DMS79 (cell line): Measurements from ENCODE around the gene CALM3.
"Not testable (repeated sequence)": the region's sequence is repeated elsewhere in the genome, so short reads cannot be mapped to it uniquely, and the experiment has no call there.

Experiments
- DNase-seq: peaks from one replicate; lab custom pipeline; 2025; lab: John Stamatoyannopoulos, UW

The CALM3 gene

DNA sequence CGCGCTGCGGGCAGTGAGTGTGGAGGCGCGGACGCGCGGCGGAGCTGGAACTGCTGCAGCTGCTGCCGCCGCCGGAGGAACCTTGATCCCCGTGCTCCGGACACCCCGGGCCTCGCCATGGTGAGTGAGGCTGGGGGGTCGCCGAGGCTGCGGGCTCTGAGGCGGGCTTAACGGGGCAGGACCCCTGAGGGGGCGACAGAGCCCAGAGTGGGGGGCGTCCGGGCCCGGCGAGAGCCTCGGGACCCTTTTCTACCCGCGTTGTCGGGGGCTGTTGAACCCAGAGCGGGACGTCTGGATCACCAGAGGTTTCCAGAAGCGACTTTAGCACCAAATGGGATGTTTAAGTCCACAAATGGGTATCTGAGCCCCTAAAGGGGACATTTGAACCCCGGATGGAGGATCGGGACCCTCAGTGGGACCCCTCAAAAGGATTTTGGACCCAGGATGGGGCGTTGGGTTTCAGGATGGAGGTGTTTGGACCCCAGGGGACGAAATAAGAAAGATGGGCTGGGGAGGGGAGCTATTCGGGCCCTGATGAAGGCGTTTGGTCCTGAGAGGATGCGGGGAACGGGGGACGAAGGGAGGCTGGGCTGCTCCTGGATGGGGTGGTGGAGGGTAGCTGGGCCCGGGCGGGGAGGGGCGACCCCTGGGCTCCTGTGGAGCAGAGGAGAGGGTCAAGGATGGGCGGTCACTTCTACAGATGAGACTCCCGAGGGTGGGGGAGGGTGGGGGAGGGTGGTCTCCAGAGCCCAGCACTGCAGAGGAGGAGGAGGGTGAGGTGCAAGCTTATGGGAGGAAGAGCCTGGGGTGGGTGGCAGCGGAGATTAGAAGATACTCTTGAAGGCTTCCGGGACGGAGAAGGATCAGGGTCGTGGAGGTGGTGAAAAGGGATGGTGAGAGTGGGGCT, at the start of gene CALM3:
CALM3 (plus strand) TSS at position 13 of the 907 bp plus-strand sequence; CDS start at position 118, 105 bp downstream.
- no peak for DNase-seq

DNA sequence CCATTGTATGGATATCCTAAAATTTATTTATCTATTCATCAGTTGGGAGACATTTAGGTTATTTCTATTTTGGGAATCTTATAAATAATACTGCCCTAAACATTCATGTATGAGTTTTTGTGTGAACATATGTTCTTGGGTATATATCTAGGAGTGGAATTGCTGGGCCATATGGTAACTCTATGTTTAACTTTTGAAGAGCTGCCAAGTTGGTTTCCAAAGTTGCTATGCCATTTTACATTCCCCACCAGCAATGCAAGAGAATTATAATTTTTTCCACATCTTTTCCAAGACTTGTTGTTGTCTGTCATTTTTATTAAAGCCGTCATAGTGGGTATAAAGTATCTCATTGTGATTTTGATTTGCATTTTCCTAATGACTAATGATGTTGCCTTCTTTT, 48.2 kb upstream of the CALM3 start:
- no peak for DNase-seq

DNA sequence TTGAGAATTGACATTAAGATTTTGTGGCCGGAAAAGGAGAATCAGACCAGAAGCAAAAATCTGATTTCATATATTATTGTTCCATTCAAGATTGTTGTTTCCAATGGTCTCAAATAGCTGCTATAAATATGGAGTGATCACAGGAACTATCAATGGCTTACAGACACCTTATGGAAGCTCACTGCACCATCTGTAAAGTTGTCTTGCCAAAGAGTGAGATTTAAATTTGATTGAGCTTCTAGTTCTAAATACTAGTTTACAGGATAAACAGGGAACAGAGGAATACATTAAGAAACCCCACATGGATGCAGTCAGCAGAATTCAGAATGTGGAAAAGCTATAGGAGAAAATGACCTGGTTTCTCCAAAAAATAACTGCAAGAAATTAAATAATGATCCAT, 47.0 kb upstream of the CALM3 start:
- no peak for DNase-seq

DNA sequence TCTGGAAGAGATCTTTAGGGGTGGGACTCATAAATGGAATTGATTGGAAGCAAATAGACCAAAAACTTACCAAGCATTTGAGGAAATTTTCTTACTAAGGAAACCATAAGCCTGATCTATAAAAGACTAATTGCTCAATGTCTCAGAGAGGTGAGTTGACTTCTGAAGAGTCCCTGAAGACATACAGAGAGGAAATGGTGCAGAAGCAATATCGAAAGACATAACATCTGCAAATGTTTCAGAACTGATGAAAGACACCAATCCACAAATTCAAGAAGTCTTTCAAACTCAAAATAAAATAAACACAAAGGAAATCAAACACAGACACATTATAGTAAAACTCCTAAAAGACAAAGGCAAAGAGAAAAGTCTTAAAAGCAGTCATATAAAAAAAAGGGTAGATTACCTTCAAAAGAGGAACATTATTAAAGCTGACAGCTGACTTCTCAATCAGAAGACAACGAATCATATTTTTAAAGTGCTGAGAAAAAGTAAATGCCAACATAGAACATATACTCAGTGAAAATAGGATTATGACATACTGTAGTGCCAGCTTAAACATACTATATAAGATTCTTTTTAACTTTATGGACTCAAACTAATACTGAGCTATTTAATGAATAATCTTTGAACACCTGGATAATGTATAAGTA, 45.4 kb upstream of the CALM3 start:
- DNase-seq: no peak

DNA sequence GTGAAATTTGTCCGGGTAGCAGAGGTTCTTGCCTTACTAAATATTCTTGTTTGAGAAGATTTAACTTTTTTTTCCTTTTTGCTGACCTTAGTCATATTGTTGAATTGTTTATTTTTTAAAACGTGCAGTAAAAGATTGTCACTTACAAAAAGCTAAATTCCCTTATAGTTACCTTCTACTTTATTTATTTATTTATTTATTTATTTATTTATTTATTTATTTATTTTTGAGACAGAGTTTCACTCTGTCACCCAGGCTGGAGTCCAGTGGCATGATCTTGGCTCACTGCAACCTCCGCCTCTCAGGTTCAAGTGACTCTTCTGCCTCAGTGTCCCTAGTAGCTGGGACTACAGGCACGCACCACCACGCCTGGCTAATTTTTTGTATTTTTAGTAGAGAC, 44.7 kb upstream of the CALM3 start:
- not testable (repeated sequence) for DNase-seq

DNA sequence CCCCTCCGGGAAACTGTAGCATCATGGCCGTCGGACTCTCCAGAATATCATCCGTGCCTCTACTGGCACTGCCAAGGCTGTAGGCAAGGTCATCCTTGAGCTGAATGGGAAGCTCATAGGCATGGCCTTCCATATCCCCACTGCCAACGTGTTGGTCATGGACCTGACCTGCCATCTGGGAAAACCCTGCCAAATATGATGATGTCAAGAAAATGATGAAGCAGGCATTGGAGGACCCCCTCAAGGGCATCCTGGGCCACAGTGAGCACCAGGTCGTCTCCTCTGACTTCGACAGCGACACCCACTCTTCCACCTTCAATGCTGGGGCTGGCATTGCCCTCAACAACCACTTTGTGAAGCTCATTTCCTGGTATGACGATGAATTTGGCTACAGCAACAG, 41.9 kb upstream of the CALM3 start:
- DNase-seq: no peak

DNA sequence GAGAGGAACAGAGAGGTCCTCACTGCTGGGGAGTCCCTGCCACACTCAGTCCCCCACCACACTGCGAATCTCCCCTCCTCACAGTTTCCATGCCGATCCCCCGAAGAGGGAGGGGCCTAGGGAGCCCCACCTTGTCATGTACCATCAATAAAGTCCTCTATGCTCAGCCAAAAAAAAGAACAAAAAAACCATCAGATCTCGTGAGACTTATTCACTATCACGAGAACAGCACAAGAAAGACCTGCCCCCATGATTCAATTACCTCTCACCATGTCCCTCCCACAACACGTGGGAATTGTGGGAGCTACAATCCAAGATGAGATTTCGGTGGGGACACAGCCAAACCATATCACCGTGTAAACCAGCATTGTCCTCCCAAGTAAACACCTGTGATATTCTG, 41.5 kb upstream of the CALM3 start:
- DNase-seq: not testable (repeated sequence)

DNA sequence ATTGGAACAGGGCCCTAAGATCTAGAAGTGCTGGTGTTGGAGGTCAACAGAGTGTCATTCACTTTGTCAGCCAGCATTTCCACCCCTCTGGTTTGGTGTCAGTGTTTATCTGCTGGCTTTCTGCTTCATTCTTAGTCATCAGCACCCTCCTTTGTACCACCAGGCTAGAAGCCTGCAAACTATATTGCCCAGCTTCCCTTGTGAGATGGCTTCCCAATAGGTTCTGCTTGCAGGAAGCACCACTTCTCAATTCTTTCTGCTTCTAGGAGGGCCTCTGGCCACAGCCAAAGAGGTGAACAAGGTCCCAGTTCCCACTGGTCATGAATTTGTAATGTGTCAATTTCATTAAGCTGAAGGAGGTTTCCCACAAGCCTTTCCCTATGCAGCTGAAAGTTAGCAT, 36.4 kb upstream of the CALM3 start:
- DNase-seq: no peak

DNA sequence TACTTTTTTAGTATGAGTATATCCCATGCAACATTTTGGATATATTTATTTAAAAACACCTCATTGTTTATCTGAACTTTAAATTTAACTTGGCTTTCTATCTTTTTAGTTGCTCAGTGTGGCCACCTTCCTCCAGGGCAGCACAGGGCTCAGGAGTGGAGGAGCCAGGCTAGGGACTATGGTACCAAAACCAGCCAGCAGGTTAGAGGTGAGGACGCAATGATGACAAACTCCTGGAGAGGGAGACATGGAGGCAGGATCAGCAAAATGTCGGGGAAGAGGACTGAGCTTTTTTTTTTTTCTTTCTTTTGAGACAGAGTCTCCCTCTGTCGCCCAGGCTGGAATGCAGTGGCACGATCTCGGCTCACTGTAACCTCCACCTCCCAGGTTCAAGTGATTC, 29.6 kb upstream of the CALM3 start:
- no peak for DNase-seq

DNA sequence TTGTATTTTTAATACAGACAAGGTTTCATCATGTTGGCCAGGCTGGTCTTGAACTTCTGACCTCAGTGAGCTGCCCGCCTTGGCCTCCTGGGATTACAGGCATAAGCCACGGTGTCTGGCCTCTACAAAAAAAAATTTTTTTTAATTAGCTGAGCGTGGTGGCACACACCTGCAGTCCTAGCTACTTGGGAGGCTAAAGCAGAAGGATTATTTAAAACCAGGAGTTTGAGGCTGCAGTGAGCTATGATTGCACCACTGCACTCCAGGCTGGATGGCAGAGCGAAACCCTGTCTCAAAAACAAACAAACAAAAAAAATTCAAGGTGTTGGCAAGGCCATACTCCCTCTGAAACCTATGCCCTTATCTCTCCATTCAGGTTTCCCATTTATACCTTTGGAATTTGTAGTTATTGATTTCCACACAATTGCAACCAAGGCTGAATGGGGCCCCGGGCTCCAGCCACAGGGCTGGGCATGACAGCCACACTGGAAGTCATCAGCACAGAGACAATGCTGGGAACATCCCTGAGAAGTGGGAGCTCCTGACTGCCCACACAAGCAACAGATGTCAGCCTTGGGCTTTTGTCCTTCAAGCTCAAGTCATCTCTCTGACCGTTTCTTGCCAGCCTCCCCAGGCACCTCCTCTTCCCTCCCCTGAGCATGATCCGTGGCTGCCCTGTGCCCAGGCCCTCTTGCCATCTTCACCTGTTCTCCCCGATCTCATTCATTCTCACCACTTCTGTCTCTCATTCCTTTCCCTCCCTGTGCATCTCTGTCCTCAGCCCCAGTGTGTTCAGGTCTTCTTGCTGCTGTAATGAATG, 27.2 kb upstream of the CALM3 start:
- no peak for DNase-seq

DNA sequence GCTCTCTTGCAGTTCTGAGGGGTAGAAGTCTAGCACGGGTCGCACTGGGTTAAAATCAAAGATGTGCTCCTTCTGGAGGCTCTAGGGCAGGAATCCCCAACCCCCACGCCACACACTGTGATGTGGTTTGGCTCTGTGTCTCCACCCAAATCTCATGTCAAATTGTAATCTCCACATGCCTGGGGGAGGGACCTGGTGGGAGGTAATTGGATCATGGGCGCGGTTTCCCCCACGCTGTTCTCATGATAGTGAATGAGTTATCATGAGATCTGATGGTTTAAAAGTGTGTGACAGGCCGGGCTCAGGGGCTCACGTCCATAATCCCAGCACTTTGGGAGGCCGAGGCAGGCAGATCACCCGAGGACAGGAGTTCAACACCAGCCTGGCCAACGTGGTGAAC, 26.6 kb upstream of the CALM3 start:
- DNase-seq: no peak

DNA sequence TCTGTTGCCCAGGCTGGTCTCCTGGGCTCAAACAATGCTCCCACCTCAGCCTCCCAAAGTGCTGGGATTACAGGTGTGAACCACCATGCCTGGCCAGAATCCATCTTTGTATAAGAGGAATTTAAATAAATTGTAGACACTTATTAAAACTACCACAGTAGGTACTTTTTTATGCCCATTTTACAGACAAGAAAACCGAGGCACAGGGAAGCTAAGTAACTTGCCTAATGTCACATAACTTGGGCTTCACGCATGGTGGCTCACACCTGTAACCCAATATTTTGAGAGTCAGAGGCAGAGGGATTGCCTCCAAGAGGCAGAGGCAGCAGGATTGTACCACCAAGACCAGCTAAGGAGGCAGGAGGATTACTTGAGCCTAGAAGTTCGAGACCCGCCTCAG, 22.7 kb upstream of the CALM3 start:
- no peak for DNase-seq

DNA sequence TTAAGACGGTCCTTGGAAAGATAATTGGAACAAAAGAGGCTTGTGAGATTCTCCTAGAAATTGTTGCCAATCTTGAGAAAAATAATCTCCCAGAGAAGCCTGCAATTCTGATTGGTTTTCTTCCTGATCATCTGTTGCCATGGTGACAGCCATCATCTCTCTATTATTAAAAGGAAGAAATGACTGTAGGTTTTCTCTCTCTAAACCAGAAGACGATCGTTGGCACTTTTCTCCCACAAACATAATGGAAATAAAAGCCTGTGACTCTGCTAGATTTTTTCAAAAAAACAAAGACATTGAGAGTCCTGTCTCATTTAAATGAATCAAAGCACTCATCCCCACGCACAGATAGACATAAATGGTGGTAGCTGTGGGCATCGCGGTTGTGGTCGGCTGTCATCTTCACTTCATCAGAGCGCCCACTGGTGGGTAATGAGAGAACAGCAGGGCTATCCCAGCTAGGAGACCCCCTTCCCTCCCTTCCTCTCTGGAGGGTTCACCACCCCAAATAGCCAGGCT, 21.7 kb upstream of the CALM3 start:
- DNase-seq: no peak

DNA sequence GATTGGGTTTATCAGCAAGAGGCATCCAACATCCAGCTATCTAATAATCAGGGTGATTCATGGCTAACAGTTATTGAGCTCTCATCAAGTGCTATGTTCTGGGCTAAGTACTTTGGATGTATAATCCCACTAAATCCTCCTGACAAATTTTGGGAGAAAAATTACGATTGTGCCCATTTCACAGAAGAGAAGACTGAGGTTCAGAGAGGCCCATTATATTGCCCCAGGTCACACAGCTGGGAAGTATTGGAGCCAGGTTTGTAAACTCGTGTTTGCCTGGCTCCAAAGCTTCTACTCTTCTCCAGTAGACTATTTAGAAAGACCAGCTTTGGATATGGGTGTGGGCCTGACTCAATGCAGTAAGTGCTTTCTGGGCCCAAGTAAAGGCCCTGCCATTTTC, 20.9 kb upstream of the CALM3 start:
- no peak for DNase-seq

DNA sequence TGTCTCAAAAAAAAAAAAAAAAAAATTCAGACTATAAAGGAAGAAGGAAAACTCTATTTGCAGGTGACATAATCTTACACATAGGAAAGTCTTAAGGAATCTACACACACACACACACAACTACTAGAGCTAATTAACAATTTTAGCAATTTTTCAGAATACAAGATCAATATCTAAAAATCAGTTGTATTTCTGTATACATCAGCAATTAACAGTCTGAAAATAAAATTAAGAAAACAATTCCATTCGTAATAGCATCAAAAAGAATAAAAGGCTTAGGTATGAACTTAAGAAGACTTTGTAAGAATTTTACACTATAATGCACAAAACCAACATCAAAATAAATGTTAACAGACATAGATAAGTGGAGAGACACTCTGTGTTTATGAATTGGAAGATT, 15.6 kb upstream of the CALM3 start:
- DNase-seq: no peak

DNA sequence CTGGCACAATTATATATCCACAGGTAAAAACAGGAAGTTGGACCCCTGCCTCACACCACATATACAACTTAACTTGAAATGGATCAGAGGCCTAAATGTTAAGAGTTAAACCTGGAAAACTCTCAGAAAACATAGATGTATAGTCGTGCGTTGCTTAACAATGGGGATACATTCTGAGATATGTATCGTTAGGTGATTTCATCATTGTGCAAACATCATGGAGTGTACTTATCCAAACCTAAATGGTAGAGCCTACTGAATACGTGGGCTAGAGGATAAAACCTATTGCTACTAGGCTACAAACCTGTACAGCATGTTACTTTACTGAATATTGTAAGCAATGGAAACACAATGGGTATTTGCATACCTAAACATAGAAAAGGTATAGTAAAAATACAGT, 14.8 kb upstream of the CALM3 start:
- no peak for DNase-seq

DNA sequence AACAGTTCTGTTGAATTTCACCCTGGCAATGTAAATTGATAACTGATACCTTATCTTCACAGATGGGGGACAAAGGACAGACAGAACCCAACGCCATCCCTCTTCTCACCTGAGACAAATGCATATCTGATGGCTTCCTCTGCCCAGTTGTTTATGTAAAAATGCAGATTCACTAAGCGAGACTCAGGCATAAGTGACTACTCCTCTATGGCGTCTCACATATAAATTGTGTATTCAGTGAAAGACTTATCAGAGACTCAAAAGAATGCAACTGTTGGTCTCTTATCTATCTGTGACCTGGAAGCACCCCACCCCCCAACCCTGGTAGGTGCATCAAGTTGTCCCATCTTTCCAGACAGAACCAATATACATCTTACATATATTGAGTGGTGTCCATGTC, 13.3 kb upstream of the CALM3 start:
- no peak for DNase-seq

DNA sequence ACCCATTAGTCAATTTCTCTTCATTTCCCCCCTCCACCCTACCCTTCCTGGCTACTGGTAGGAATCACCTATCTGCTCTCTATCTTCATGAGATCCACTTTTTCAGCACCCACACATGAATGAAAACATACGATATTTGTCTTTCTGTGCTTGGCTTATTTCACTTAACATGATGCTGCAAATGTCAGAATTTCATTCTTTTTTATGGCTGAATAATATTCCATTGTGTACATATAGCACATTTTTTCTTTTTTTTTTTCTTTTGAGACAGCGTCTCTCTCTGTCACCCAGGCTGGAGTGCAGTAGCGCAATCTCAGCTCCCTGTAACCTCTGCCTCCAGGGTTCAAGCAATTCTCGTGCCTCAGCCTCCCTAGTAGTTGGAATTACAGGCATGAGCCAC, 9.9 kb upstream of the CALM3 start:
- DNase-seq: no peak

DNA sequence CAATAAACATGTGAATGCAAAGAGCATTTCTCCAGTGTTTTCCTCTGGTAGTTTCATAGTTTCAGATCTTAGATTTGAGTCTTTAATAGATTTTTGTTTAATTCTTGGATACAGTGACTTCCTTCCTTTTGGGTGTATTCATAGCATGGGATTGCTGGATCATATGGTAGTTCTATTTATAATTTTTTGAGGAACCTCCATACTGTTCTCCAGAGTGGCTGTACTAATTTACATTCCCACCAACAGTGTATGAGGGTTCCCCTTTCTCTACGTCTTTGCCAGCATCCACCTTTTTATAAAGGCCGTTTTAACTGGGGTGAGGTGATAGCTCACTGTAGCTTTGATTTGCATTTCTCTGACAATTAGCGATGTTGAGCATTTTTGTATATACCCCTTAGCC, 9.3 kb upstream of the CALM3 start:
- DNase-seq: no peak

DNA sequence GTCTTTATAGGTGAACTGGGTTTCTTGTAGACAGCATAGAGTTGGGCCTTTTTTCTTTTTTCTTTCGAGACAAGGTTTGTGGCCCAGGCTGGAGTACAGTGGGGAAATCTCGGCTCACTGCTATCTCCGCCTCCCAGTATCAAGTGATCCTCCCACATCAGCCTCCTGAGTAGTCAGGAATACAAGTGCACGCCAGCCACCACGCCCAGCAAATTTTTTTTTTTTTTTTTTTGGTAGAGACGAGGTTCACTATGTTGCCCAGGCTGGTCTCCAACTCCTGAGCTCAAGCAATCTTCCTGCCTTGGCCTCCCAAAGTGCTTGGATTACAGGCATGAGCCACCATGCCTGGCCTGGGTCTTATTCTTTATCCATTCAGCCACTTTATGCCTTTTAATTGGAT, 5.1 kb upstream of the CALM3 start:
- no peak for DNase-seq

DNA sequence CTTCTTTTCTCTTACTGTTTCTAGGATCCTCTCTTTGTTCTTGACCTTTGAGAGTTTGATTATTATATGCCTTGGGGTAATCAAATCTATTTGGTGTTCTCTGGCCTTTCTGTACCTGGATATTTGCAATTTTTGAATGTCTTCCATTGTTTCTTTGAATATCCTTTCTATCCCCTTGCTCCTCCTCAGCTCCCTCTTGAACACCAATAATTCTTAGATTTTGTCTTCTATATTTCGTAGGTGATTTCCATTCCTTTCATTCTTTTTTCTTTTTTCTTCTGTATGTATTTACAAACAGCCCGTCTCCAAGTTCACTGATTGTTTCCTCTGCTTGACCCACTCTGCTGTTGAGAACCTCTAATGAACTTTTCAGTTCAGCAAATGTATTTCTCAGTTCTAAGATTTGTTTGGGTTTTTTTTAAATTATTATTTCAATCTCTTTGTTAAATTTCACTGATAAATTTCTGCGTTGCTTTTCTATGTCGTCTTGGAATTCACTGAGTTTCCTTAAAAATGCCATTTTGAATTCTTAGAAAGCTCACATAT, 2.7 kb upstream of the CALM3 start:
- DNase-seq: no peak

DNA sequence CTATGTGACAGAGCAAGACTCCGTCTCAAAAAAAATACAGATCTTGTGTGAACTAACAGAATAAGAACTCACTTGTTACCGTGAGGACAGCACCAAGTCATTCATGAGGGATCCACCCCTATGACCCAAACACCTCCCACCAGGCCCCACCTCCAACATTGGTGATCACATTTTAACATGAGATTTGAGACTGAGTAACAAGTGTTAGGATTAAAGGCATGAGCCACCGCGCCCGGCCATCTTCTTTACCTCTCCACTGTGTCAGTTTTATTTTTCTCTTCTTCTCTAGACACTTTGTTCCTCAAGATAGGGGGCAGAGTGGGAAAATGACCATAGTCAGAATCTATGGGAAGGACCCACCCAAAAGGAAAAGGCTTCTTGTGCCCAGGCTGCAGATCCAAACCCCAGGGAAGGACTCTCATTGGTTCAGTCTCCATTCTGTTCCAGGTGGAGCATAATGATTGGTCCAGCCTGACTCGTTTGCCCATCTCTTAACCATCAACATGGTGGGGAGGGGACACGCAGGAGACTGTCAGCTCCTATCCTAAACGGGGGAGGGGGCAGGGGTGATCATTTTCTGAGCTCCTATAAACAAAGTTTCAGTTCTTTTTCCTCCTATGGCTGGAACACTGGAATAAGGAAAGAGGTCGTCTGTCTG, 1.3 kb upstream of the CALM3 start:
- no peak for DNase-seq
